HCT116 (cell line): Measurements from ENCODE around the gene ANO4.

ENCODE experiments used
- EZH2 ChIP-seq: fragments of 200-600 bp; sonication (generic); IDR thresholded peaks from 2 replicates; pipeline ENCODE4 v1.6.1; 2017; ENCODE audit warnings: antibody characterized with exemption, mixed run types
- SRF ChIP-seq: IDR thresholded peaks from 2 replicates; pipeline ENCODE4 v1.6.1; 2012; ENCODE audit warnings: low read depth

- no peak for TF ChIP-seq EZH2
- no peak for TF ChIP-seq SRF
Observed at GRCh38 chr12:101115326-101115725, 320.8 kb downstream of the ANO4 start.
